ENCODE results near the gene KLK13. TPM values are rescaled to one million over a fixed set of nuclear protein-coding genes. Genes with fewer than 3 reads are reported as not detected.

KLK13 gene
- total and polyA plus RNA-seq, 2 of the 8 experiments (the other 6 are each of a cell fraction or from before 2014, with no cell fraction given) = 4.2 to 4.5 TPM

DNA sequence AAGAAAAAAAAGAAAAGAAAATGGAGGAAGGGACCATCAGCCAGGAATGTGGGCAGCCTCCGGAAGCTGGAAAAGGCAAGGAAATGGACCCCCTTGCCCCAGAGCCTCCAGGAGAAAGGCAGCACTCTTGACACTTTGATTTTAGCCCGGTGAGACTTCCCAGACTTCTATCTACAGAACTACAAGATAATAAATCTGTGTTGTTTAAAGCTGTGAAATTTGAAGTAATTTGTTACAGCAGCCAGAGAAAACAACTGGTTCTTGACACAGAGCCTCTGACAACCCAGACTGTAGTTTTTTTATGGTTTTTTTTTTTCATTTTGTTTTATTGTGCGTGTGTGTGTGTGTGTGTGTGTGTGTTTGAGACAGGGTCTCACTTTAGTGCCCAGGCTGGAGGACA, 35.7 kb upstream of the KLK13 start:
- H4K91ac ChIP-seq (replicated peaks; ENCODE audit: insufficient read length, low read length) = no peak overlapping the region
- 78% methylated on average over 3 of the region's 3 CpGs; no CpG with 5 or more reads in 1 of the 2 experiments for WGBS, 2 experiments (ENCODE audit: extremely low coverage in 1 of 2, insufficient coverage in 1 of 2, insufficient read length in 1 of 2, insufficient replicate concordance in 2 of 2, low coverage in 1 of 2, low lambda C conversion rate in 2 of 2, missing lambda C conversion rate in 1 of 2)
- H3K36me3 ChIP-seq (ENCODE audit: control insufficient read depth in 2 of 4, insufficient read depth in 4 of 4, low read length in 3 of 4) = peaks cover 0 to 7% (median 1%) of the 10 kb centered on the region in 4 experiments; a peak in 4 of 8 replicates
- H3K4ac ChIP-seq (replicated peaks; ENCODE audit: insufficient read length, low read depth, low read length) = no peak overlapping the region
- H3K4me3 ChIP-seq (ENCODE audit: extremely low read depth in 1 of 4, insufficient read depth in 2 of 4, low read depth in 3 of 4, low read length in 4 of 4) = no peak overlapping the region
- peaks cover 0 to 3% (median under 1%) of the 10 kb centered on the region in 4 experiments; a peak in 1 of 7 replicates for H3K4me1 ChIP-seq (replicated peaks in 1 of 4; ENCODE audit: control insufficient read depth in 3 of 4, insufficient read depth in 4 of 4, low read length in 3 of 4)
- H3K9me3 ChIP-seq (ENCODE audit: insufficient read depth in 2 of 2, low read depth in 1 of 2, low read length in 1 of 2) = no peaks in the 10 kb centered on the region
- H2BK15ac ChIP-seq (ENCODE audit: low read length) = no peak overlapping the region
- DNase-seq (ENCODE audit: low read depth in 1 of 2, low spot score in 2 of 2) (no peak), FAIRE-seq (no peak)
- H2AK5ac ChIP-seq (ENCODE audit: low read depth, low read length) = no peak overlapping the region
- H3K9ac ChIP-seq (replicated peaks in 1 of 4; ENCODE audit: extremely low read depth in 1 of 4, low read depth in 3 of 4, low read length in 3 of 4) = no peak overlapping the region
- no peak overlapping the region for H2BK5ac ChIP-seq (ENCODE audit: low read depth, low read length)
- H3K27ac ChIP-seq (ENCODE audit: low read depth, low read length) = no peak overlapping the region
- H2BK12ac ChIP-seq (ENCODE audit: low read depth, low read length) = no peak overlapping the region
- ChIA-PET CTCF (ENCODE audit: partially characterized antibody) (interaction anchor here (0.6 to 1.7 kb wide), 6 partner anchors 13 to 178 kb away, joined by 3 to 6 read pairs (median 4); no protein-coding TSS in a partner anchor), POLR2A (ENCODE audit: partially characterized antibody) (interaction anchor here (1.1 kb wide), 1 partner anchor 178 kb away, joined by 3 read pairs; no protein-coding TSS in a partner anchor)
- H3K18ac ChIP-seq (ENCODE audit: extremely low read depth, low read length) = no peak overlapping the region
- H3K4me2 ChIP-seq (ENCODE audit: insufficient read depth in 1 of 2, low read depth in 2 of 2, low read length in 2 of 2) = no peak overlapping the region
- H3K79me2 ChIP-seq (ENCODE audit: control insufficient read depth in 1 of 2, insufficient read depth in 2 of 2, low read length in 2 of 2) = no peaks in the 10 kb centered on the region
- no peak overlapping the region for H2BK20ac ChIP-seq (ENCODE audit: low read length)
- no peak overlapping the region for H3K14ac ChIP-seq (ENCODE audit: insufficient read length)
- H3K23ac ChIP-seq (ENCODE audit: insufficient read length) = no peak overlapping the region
- H4K8ac ChIP-seq (ENCODE audit: extremely low read depth, insufficient read depth, low read length) = no peak overlapping the region
- no peaks in the 10 kb centered on the region; a peak in 1 of 7 replicates for H3K27me3 ChIP-seq (replicated peaks in 1 of 4; ENCODE audit: control insufficient read depth in 3 of 4, extremely low read depth in 1 of 4, insufficient read depth in 3 of 4, low read length in 3 of 4)
- H4K5ac ChIP-seq (ENCODE audit: insufficient read length, low read depth, low read length) = no peak overlapping the region
- H3K79me1 ChIP-seq (ENCODE audit: low read depth, low read length) = peaks cover 3% of the 10 kb centered on the region
- no peak overlapping the region for H2BK120ac ChIP-seq (replicated peaks; ENCODE audit: low read depth, low read length)
- peaks cover 2 to 3% of the 10 kb centered on the region in 2 experiments for H4K20me1 ChIP-seq (replicated peaks in 1 of 2; ENCODE audit: control insufficient read depth in 1 of 2, insufficient read depth in 2 of 2, low read length in 2 of 2)
- no peak overlapping the region for H3K56ac ChIP-seq (replicated peaks; ENCODE audit: insufficient read length, low read depth, low read length)
- H2AFZ ChIP-seq (ENCODE audit: low read length) = no peak overlapping the region
- no peaks in the 10 kb centered on the region for H3K23me2 ChIP-seq (ENCODE audit: low read depth, low read length)
- TF ChIP-seq EGR1 (IDR thresholded peaks at IDR 0.05; ENCODE audit: borderline replicate concordance, low read depth, low read length) = no peak
- no peak for TF ChIP-seq TAF7 (optimal IDR thresholded peaks at IDR 0.05; ENCODE audit: borderline replicate concordance, low read depth, low read length)
- TF ChIP-seq CEBPB (IDR thresholded peaks at IDR 0.05; ENCODE audit: low read depth, low read length) = no peak
